ENCODE measurements around the gene NUDT14. TPM values are rescaled to one million over a fixed set of nuclear protein-coding genes. Genes with fewer than 3 reads are reported as not detected.

NUDT14 gene
- total and polyA plus RNA-seq, 2 of the 8 experiments (the other 6 are each of a cell fraction or from before 2014, with no cell fraction given), result 25.5 to 33.3 TPM

- Histone ChIP-seq H3K9ac (replicated peaks in 1 of 4; ENCODE audit: extremely low read depth in 1 of 4, low read depth in 3 of 4, low read length in 3 of 4) (no peak overlapping the region), H3K79me1 (ENCODE audit: low read depth, low read length) (peaks cover 4% of the 10 kb centered on the region; the same call in 1 of the 2 replicates), H3K23ac (ENCODE audit: insufficient read length) (no peak overlapping the region), H3K4me3 (ENCODE audit: extremely low read depth in 1 of 4, insufficient read depth in 2 of 4, low read depth in 3 of 4, low read length in 4 of 4) (no peak overlapping the region), H3K23me2 (ENCODE audit: low read depth, low read length) (peaks cover 3% of the 10 kb centered on the region; the same call in 1 of the 2 replicates), H3K4me1 (replicated peaks in 1 of 4; ENCODE audit: control insufficient read depth in 3 of 4, insufficient read depth in 4 of 4, low read length in 3 of 4) (no peaks in the 10 kb centered on the region), H4K20me1 (replicated peaks in 1 of 2; ENCODE audit: control insufficient read depth in 1 of 2, insufficient read depth in 2 of 2, low read length in 2 of 2) (peaks cover 0 to 14% of the 10 kb centered on the region in 2 experiments), H3K9me3 (ENCODE audit: insufficient read depth in 2 of 2, low read depth in 1 of 2, low read length in 1 of 2) (no peaks in the 10 kb centered on the region), H3K14ac (ENCODE audit: insufficient read length) (no peak overlapping the region), H3K27me3 (replicated peaks in 1 of 4; ENCODE audit: control insufficient read depth in 3 of 4, extremely low read depth in 1 of 4, insufficient read depth in 3 of 4, low read length in 3 of 4) (no peaks in the 10 kb centered on the region; a peak in 1 of 7 replicates), H4K91ac (replicated peaks; ENCODE audit: insufficient read length, low read length) (no peak overlapping the region), H3K18ac (ENCODE audit: extremely low read depth, low read length) (no peak overlapping the region), H2BK20ac (ENCODE audit: low read length) (no peak overlapping the region), H4K8ac (ENCODE audit: extremely low read depth, insufficient read depth, low read length) (no peak overlapping the region; the same call in 1 of the 2 replicates), H3K36me3 (ENCODE audit: control insufficient read depth in 2 of 4, insufficient read depth in 4 of 4, low read length in 3 of 4) (no peaks in the 10 kb centered on the region; a peak in 1 of 8 replicates), H3K56ac (replicated peaks; ENCODE audit: insufficient read length, low read depth, low read length) (no peak overlapping the region), H2AFZ (ENCODE audit: low read length) (no peak overlapping the region), H3K79me2 (ENCODE audit: control insufficient read depth in 1 of 2, insufficient read depth in 2 of 2, low read length in 2 of 2) (no peaks in the 10 kb centered on the region), H2AK5ac (ENCODE audit: low read depth, low read length) (no peak overlapping the region), H2BK120ac (replicated peaks; ENCODE audit: low read depth, low read length) (no peak overlapping the region), H3K4me2 (ENCODE audit: insufficient read depth in 1 of 2, low read depth in 2 of 2, low read length in 2 of 2) (no peak overlapping the region), H2BK5ac (ENCODE audit: low read depth, low read length) (no peak overlapping the region), H3K27ac (ENCODE audit: low read depth, low read length) (no peak overlapping the region), H3K4ac (replicated peaks; ENCODE audit: insufficient read length, low read depth, low read length) (no peak overlapping the region), H2BK15ac (ENCODE audit: low read length) (no peak overlapping the region), H4K5ac (ENCODE audit: insufficient read length, low read depth, low read length) (no peak overlapping the region), H2BK12ac (ENCODE audit: low read depth, low read length) (no peak overlapping the region)
- 90% methylated on average over 18 of the region's 18 CpGs; no CpG with 5 or more reads in 1 of the 2 experiments for WGBS, 2 experiments (ENCODE audit: extremely low coverage in 1 of 2, insufficient coverage in 1 of 2, insufficient read length in 1 of 2, insufficient replicate concordance in 2 of 2, low coverage in 1 of 2, low lambda C conversion rate in 2 of 2, missing lambda C conversion rate in 1 of 2)
- TF ChIP-seq ATF3 (IDR thresholded peaks at IDR 0.05; ENCODE audit: insufficient read depth, low read depth, low read length) (no peak), SIRT6 (IDR thresholded peaks at IDR 0.05; ENCODE audit: low read length) (no peak), USF2 (IDR thresholded peaks at IDR 0.05; ENCODE audit: low read length) (no peak), SUZ12 (IDR thresholded peaks at IDR 0.05; ENCODE audit: low read length) (no peak), TBP (IDR thresholded peaks at IDR 0.05; ENCODE audit: low read depth, low read length) (no peak), KDM5A (IDR thresholded peaks at IDR 0.05; ENCODE audit: low read length) (no peak), SP4 (IDR thresholded peaks at IDR 0.05; ENCODE audit: low read length) (no peak), POLR2A (IDR thresholded peaks at IDR 0.05; ENCODE audit: control extremely low read depth in 1 of 2, low read depth in 2 of 2, low read length in 2 of 2) (no peak), SRF (IDR thresholded peaks at IDR 0.05; ENCODE audit: low read depth, low read length) (no peak)
- no peak for FAIRE-seq
- DNase-seq (ENCODE audit: low read depth in 1 of 2, low spot score in 2 of 2), result no peak
- POLR2A ChIA-PET (ENCODE audit: partially characterized antibody), result no interaction called here
- CTCF ChIA-PET (ENCODE audit: partially characterized antibody), result interaction anchor here (0.9 to 3.3 kb wide), 8 partner anchors 10 to 268 kb away, joined by 3 to 24 read pairs (median 4); no protein-coding TSS in a partner anchor
These were observed 31.6 kb upstream of the NUDT14 start for GRCh38 chr14:105212541-105213300.
